OCI-LY7 (cell line): ENCODE data around the gene EVI5L. TPM values are rescaled to one million over a fixed set of nuclear protein-coding genes. Genes with fewer than 3 reads are reported as not detected.

Source experiments
- Bru-seq: library from RNA; stranded (reverse); fragments of 400-500 nt; gene quantifications from one replicate; lab custom pipeline; 2021; lab: Mats Ljungman, UMichigan
- BruChase-seq, 2 experiments: library from RNA; stranded (reverse); fragments of 400-500 nt; gene quantifications; one replicate each; lab custom pipeline; 2021; lab: Mats Ljungman, UMichigan
- BruUV-seq: library from RNA; stranded (reverse); fragments of 400-500 nt; replicated peaks from 2 replicates; lab custom pipeline; 2021; lab: Mats Ljungman, UMichigan
- CTCF ChIA-PET: fragments of 300-600 bp; sonication (Branson Sonifier 250); formaldehyde crosslinking; loops from one replicate; lab custom pipeline; 2022; ENCODE audit warnings: antibody characterized with exemption; ENCODE audit not compliant: unreplicated experiment; lab: Charles Lee
- POLR2A ChIA-PET: fragments of 300-600 bp; sonication (Branson Sonifier 250); formaldehyde crosslinking; loops from one replicate; lab custom pipeline; 2022; ENCODE audit warnings: antibody characterized with exemption; lab: Charles Lee
- DNase-seq: peaks from one replicate; pipeline ENCODE4 v3.0.0-alpha.2; 2015; ENCODE audit warnings: low spot score
- H2AFZ ChIP-seq: fragments of 200-600 bp; sonication (generic), shearing (Covaris generic); 2 replicates; pipeline ENCODE4 v1.6.1; 2014; ENCODE audit warnings: mild to moderate bottlenecking, antibody characterized with exemption, low read length, moderate library complexity
- H3K27ac ChIP-seq: fragments of 200-600 bp; sonication (generic); 2 replicates; pipeline ENCODE4 v1.5.1; 2014; ENCODE audit warnings: mixed run types, low read depth, mild to moderate bottlenecking, moderate library complexity, low read length, inconsistent platforms; ENCODE audit not compliant: poor library complexity, severe bottlenecking
- H3K36me3 ChIP-seq: fragments of 200-600 bp; sonication (generic); 2 replicates; pipeline ENCODE4 v1.6.1; 2014; ENCODE audit warnings: mild to moderate bottlenecking, antibody characterized with exemption, low read length, moderate library complexity, mixed read lengths; ENCODE audit not compliant: insufficient read depth
- H3K4me1 ChIP-seq: fragments of 200-600 bp; sonication (generic); 2 replicates; pipeline ENCODE4 v1.5.1; 2014; ENCODE audit warnings: mild to moderate bottlenecking, low read length; ENCODE audit not compliant: insufficient read depth, poor library complexity, severe bottlenecking
- H3K4me2 ChIP-seq: fragments of 200-600 bp; sonication (generic); 2 replicates; pipeline ENCODE4 v1.6.1; 2014; ENCODE audit warnings: mild to moderate bottlenecking, low read length
- H3K4me3 ChIP-seq: fragments of 200-600 bp; sonication (generic); 2 replicates; pipeline ENCODE4 v1.5.1; 2014; ENCODE audit warnings: mild to moderate bottlenecking, low read depth, low read length; ENCODE audit not compliant: poor library complexity, severe bottlenecking
- H3K79me2 ChIP-seq: fragments of 200-600 bp; sonication (generic); 2 replicates; pipeline ENCODE4 v1.6.1; 2016; ENCODE audit warnings: low read depth, mild to moderate bottlenecking, low read length, moderate library complexity, mixed read lengths; ENCODE audit not compliant: insufficient read depth
- H3K9me2 ChIP-seq: fragments of 200-600 bp; sonication (generic); 2 replicates; pipeline ENCODE4 v1.6.1; 2016; ENCODE audit warnings: mild to moderate bottlenecking, low read length, mixed read lengths; ENCODE audit not compliant: insufficient read depth
- H3K9me3 ChIP-seq: fragments of 200-600 bp; sonication (generic); 2 replicates; pipeline ENCODE4 v1.6.1; 2014; ENCODE audit warnings: mild to moderate bottlenecking, mixed run types, low read length, mixed read lengths
- H4K20me1 ChIP-seq: fragments of 200-600 bp; sonication (generic); 2 replicates; pipeline ENCODE4 v1.6.1; 2014; ENCODE audit warnings: mild to moderate bottlenecking, antibody characterized with exemption, low read length, moderate library complexity, mixed read lengths; ENCODE audit not compliant: insufficient read depth
- CTCF ChIP-seq: fragments of 200-600 bp; sonication (generic); conservative IDR thresholded peaks from 2 replicates; pipeline ENCODE4 v1.5.1; 2014; ENCODE audit warnings: mild to moderate bottlenecking, antibody characterized with exemption, low read length, moderate library complexity, mixed read lengths
- EZH2phosphoT487 ChIP-seq: fragments of 200-600 bp; sonication (generic); IDR thresholded peaks from 2 replicates; pipeline ENCODE4 v1.6.1; 2018; ENCODE audit warnings: low read depth, borderline replicate concordance, mild to moderate bottlenecking, mixed run types, antibody characterized with exemption, low read length, moderate library complexity, mixed read lengths
- intact Hi-C: fragments of 100-400 bp; cut with micrococcal nuclease; formaldehyde crosslinking; loops from one replicate; pipeline ENCODE4 v1.10.0; 2022; ENCODE audit not compliant: unreplicated experiment
- long read RNA-seq: library from polyadenylated mRNA; stranded (forward); transcript quantifications from one replicate; pipeline ENCODE4 v2.0.0, GENCODE V29; 2022
- total RNA-seq, 2 experiments: library from RNA; depleted of rRNA in 1 of 2; stranded (reverse); fragments of >200 nt in 1 of 2; shearing (Covaris generic) in 1 of 2; gene quantifications; 2 replicates each; pipeline ENCODE4 v1.2.3, GENCODE V29; 2014 to 2022

Gene EVI5L
- total RNA-seq (2014; rRNA removed; shearing (Covaris generic)) (2.7 and 7.4 TPM in 2 replicates), total RNA-seq (2022) (5.5 and 5.9 TPM in 2 replicates), Bru-seq, nascent RNA (percentile 36 among the genes with signal in this experiment), BruChase-seq, experiment 1, labeled RNA remaining after a 6-hour chase (percentile 44 among the genes with signal in this experiment), BruChase-seq, experiment 2, labeled RNA remaining after a 2-hour chase (percentile 40 among the genes with signal in this experiment)
- long read RNA-seq, partial matches to known transcripts = 3 of 10 reads
- long read RNA-seq, other reads (novel, unspliced or antisense) = 4 of 10 reads

DNA sequence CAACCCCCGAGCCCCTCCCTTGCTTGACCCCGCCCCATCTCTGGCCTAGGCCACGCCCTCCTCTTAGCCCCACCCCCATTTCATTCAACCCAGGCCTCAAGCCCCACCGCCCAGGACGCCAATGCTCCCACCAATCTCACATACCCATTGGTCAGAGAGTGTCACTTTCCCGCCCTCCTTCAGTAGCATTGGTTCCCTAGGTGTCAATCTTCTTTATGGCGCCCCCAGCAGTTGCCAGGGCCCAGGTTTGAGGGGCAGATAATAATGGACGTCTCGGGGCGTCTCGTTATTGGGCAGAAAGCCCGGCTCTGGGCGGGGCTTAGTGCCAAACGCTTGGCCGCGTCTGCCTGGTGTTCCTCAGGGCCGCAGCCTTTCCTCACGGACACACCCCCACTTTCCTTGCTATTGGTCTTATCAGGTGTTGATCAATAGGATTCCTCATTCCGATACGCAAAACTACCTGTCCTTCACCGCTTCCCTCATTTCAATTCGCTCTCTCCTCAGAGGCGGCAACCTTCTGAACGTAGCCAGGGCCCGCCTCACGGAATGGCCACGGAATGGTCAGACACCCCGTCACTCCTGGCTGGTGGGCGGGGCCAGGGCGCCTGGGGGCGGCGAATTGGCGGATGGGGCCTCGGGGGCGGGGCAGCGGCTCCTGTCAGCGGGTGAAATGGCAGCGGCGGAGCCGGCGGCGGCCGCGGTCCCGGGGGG is at the start of gene EVI5L:
Gene EVI5L (plus strand): TSS at position 658 of the 711 bp plus-strand sequence. CDS start 16,325 bp downstream, outside the sequence.
- Histone ChIP-seq H3K4me3 (peak within 1 kb of the TSS; percentile 70), H3K4me1 (peaks cover 12% of the 10 kb centered on the region), H4K20me1 (no peaks in the 10 kb centered on the region), H3K36me3 (no peaks in the 10 kb centered on the region), H3K9me2 (no peaks in the 10 kb centered on the region), H3K27ac (no peak within 1 kb of the TSS), H3K9me3 (no peaks in the 10 kb centered on the region), H2AFZ (peak within 1 kb of the TSS; percentile 85), H3K4me2 (peak within 1 kb of the TSS; percentile 78), H3K79me2 (no peaks in the 10 kb centered on the region)
- TF ChIP-seq CTCF = no peak
- no peak for TF ChIP-seq EZH2phosphoT487
- CTCF ChIA-PET = no interaction called here
- BruUV-seq = no TSS peak
- POLR2A ChIA-PET = no interaction called here
- intact Hi-C loops = no loop called here
- peak; percentile 99 for DNase-seq

DNA sequence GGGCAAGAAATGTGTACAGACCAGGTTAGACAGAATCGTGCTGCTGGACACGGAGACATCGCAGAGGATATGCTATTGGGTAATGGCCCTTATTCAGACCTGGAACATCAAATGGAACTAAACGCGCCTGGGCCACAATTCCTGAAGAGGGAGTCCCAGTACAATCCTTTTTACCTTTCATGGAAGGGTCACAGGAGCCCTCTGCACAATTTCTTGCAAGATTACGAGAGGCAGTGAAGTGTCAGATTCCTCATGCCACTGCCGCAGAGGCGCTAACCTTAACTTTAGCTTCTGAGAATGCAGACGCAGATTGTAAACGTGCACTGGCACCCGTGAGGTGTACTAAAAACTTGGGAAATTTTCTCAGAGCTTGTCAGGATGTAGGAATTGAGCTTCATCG is 48.9 kb upstream of the EVI5L start:
- no peaks in the 10 kb centered on the region for H4K20me1 ChIP-seq
- no peak for DNase-seq
- intact Hi-C loops = no loop called here
- H3K4me1 ChIP-seq = peaks cover 5% of the 10 kb centered on the region
- H3K36me3 ChIP-seq = no peaks in the 10 kb centered on the region
- ChIA-PET CTCF (no interaction called here), POLR2A (no interaction called here)
- H3K27ac ChIP-seq = no peak overlapping the region
- no peaks in the 10 kb centered on the region for H3K9me3 ChIP-seq
- no peak overlapping the region for H3K4me3 ChIP-seq
- no peaks in the 10 kb centered on the region for H3K9me2 ChIP-seq
- TF ChIP-seq EZH2phosphoT487 (no peak), CTCF (no peak)
- H3K79me2 ChIP-seq = no peaks in the 10 kb centered on the region
- no peak overlapping the region for H2AFZ ChIP-seq
- no TSS peak for BruUV-seq
- no peak overlapping the region for H3K4me2 ChIP-seq
